ENCODE data around the gene EYA2.
A peak's percentile ranks its signal among the peaks of the same experiment; 100 is the strongest.
"Not testable (repeated sequence)": the region's sequence is repeated elsewhere in the genome, so short reads cannot be mapped to it uniquely, and the experiment has no call there.

EYA2 gene

GRCh38 chr20:47156301-47157137 is 261.9 kb downstream of the EYA2 start:
- DNase-seq, result no peak
- in situ Hi-C loops (cut with HindIII; ENCODE audit: low pct_ligation_motif_present, low pct_unique_long_range_greater_than_20kb, low sequenced_read_pairs), result no loop called here

DNA sequence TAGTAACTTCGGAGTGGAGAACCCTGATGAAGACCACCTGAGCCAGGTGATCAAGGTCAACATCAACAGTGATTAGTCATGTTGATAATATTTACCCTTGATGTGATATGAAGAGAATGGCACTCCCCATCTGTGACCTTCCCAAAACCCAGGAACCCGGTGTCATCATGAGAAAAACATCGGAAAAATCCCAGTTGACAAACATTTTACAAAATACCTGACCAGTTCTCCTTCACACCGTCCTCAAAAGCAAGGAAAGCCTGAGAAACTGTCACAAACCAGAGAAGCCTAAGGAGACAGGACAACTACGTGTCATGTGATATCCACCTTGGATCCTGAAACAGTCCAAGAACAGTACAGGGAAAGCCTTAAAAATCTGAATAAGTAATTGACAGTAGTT is 264.5 kb downstream of the EYA2 start:
- in situ Hi-C loops (cut with HindIII; ENCODE audit: low pct_ligation_motif_present, low pct_unique_long_range_greater_than_20kb, low sequenced_read_pairs), result no loop called here
- no peak for DNase-seq

DNA sequence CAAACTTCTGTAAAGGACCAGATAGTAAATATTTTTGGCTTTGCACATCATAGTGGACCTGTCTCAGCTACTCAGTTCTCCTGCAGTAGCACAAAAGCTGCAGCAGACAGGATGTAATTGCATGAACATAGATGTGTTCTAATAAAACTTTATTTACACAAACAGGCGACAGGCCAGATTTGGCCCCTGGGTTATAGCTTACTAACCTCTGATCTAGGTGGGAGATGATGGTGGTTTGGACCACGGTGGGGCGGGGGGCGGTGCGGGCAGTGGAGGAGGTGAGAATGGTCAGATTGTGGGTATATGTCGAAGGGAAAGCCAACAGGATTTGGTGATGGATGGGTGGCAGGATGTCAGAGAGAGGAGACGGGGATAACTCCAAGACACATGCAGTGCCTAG is 265.6 kb downstream of the EYA2 start:
- DNase-seq, result no peak
- in situ Hi-C loops (cut with HindIII; ENCODE audit: low pct_ligation_motif_present, low pct_unique_long_range_greater_than_20kb, low sequenced_read_pairs), result no loop called here

DNA sequence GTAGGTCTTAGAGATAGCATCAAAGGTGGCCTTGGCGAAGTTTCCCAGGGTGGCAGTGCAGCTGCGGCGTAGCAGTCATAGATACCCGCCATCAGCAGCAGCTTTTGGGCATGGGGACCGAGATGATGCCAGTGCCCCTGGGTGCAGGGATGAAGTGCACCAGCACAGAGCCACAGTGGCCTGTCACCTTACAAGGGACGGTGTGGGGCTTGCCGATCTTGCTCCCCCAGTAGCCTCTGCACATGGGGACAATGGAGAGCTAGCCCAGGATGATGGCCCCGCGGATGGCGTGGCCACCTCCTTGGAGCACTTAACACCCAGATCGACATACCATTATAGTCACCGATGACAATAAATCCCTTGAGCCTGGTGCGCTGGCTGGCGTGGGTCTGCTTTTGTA is 266.3 kb downstream of the EYA2 start:
- in situ Hi-C loops (cut with HindIII; ENCODE audit: low pct_ligation_motif_present, low pct_unique_long_range_greater_than_20kb, low sequenced_read_pairs), result no loop called here
- no peak for DNase-seq

- in situ Hi-C loops (cut with HindIII; ENCODE audit: low pct_ligation_motif_present, low pct_unique_long_range_greater_than_20kb, low sequenced_read_pairs), result no loop called here
- DNase-seq, result no peak
These were observed 266.8 kb downstream of the EYA2 start for GRCh38 chr20:47161411-47161810.

- in situ Hi-C loops (cut with HindIII; ENCODE audit: low pct_ligation_motif_present, low pct_unique_long_range_greater_than_20kb, low sequenced_read_pairs), result no loop called here
- no peak for DNase-seq
These were observed 269.5 kb downstream of the EYA2 start for GRCh38 chr20:47164140-47164539.

GRCh38 chr20:47165376-47165865 is 270.8 kb downstream of the EYA2 start:
- no peak for DNase-seq
- in situ Hi-C loops (cut with HindIII; ENCODE audit: low pct_ligation_motif_present, low pct_unique_long_range_greater_than_20kb, low sequenced_read_pairs), result no loop called here

DNA sequence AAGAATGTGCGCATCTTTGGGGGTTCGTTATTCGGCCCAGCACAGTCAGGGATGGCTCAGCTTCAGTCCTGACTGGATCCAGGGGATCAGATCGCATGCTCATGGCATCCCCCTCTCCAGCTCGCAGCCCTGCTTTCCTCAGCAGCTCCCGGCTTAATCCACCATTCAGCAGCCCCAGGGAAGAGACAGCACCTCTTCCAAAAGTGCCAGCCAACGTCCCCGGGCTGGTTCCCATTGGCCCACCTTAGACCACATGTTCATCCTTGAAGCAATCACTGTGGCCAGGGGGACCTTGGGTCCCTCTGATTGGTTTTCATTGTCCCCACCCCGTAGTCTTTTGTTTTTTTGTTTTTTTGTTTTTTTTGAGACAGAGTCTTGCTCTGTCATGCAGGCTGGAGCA is 273.2 kb downstream of the EYA2 start:
- in situ Hi-C loops (cut with HindIII; ENCODE audit: low pct_ligation_motif_present, low pct_unique_long_range_greater_than_20kb, low sequenced_read_pairs), result no loop called here
- no peak for DNase-seq

- DNase-seq, result no peak
- in situ Hi-C loops (cut with HindIII; ENCODE audit: low pct_ligation_motif_present, low pct_unique_long_range_greater_than_20kb, low sequenced_read_pairs), result no loop called here
These were observed 277.9 kb downstream of the EYA2 start for GRCh38 chr20:47172579-47172978.

GRCh38 chr20:47173596-47174216 is 279.1 kb downstream of the EYA2 start:
- no peak for DNase-seq
- in situ Hi-C loops (cut with HindIII; ENCODE audit: low pct_ligation_motif_present, low pct_unique_long_range_greater_than_20kb, low sequenced_read_pairs), result no loop called here

DNA sequence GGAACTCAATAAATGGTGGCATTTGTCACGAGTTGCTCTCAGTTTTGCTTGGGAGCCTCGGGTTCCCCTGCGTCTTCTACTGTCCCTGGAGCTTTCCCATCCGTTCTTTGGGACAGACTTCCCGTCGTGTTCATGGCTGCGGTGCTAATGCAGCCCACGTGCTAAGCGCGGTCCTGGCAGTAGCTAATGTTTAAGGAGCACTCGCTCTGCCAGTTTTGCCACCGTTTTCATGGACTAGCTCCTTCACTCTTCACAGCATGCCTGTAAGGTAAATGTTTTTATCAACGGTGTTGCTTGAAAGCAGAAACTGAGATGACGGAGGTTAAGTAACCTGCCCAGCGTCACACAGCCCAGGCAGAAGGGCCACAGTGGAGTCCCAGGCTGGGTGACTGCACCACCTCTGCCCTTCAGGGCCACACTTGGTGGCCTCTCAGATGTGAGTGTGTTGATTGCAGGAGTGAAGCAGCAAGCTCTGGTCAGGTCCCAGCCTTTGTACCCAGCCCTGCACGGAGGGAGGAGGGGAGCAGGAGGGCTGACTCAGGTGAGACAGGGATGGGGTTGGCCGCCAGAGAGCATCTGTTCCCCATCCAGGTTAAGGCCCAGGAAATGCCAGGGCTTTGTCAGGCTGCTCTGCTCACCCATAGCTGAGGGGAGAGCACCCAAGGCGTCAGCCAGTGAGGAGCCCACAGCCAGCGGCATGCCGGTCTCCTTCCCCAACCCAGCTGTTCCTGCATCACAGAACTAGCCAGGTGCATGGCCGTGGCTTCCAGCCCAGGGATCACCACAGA is 280.0 kb downstream of the EYA2 start:
- in situ Hi-C loops (cut with HindIII; ENCODE audit: low pct_ligation_motif_present, low pct_unique_long_range_greater_than_20kb, low sequenced_read_pairs), result no loop called here
- no peak for DNase-seq

DNA sequence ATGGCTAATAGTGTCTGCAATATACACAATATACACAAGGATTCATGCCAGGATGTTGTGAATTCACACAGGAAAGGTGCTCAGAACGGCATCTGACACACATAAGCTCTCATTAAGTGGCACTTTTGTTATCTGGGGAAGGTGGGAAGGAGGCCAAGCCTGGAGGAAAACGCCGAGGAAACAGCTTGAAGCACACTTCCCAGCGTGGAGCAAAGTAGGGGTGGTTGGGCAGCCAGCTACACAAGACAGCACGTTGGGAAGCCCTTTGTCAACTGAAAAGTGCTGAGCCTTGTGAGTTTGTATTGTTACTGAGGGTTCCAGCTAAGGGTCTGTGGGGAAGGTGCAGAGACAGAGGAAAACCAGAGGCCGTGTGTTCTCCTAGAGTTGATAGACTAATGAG is 280.9 kb downstream of the EYA2 start:
- DNase-seq, result no peak
- in situ Hi-C loops (cut with HindIII; ENCODE audit: low pct_ligation_motif_present, low pct_unique_long_range_greater_than_20kb, low sequenced_read_pairs), result no loop called here

GRCh38 chr20:47176217-47176616 is 281.6 kb downstream of the EYA2 start:
- in situ Hi-C loops (cut with HindIII; ENCODE audit: low pct_ligation_motif_present, low pct_unique_long_range_greater_than_20kb, low sequenced_read_pairs), result not testable (repeated sequence)

GRCh38 chr20:47178277-47178676 is 283.6 kb downstream of the EYA2 start:
- no peak for DNase-seq
- in situ Hi-C loops (cut with HindIII; ENCODE audit: low pct_ligation_motif_present, low pct_unique_long_range_greater_than_20kb, low sequenced_read_pairs), result no loop called here

More at GRCh38 chr20:47176217-47176616, 281.6 kb downstream of the EYA2 start:
- DNase-seq, result not testable (repeated sequence)

DNA sequence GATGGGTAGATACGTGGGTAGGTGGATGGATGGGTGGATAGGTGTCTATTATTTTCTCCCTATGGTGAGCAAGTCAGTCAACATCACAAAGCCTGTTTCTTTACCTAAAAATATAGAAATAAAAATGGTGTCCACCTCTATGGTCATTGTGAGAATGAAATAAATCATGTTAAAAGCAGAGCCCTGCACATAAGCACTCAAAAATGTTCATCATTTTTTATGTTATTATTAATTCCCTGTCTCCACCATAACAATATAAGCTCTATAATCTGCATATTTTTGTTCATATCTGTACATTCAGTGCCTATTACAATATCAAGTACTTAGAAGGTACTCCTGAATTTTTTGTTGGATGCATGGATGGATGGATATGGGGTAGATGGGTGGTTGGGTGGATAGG is 284.2 kb downstream of the EYA2 start:
- in situ Hi-C loops (cut with HindIII; ENCODE audit: low pct_ligation_motif_present, low pct_unique_long_range_greater_than_20kb, low sequenced_read_pairs), result no loop called here
- DNase-seq, result no peak

DNA sequence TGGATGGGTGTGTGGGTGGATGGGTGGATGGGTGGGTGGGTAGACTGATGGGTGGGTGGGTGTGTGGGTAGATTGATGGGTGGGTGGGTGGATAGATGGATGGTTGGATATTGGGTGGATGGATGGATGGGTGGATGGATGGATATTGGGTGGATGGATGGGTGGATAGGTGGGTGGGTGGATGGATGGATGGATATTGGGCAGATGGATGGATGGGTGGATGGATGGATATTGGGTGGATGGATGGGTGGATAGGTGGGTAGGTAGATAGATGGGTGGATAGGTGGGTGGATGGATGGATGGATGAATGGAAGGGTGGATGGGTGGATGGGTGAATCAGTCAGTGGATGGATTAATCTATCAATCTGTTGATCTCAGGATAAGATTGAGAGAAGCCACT is 284.6 kb downstream of the EYA2 start:
- in situ Hi-C loops (cut with HindIII; ENCODE audit: low pct_ligation_motif_present, low pct_unique_long_range_greater_than_20kb, low sequenced_read_pairs), result no loop called here
- DNase-seq, result no peak

DNA sequence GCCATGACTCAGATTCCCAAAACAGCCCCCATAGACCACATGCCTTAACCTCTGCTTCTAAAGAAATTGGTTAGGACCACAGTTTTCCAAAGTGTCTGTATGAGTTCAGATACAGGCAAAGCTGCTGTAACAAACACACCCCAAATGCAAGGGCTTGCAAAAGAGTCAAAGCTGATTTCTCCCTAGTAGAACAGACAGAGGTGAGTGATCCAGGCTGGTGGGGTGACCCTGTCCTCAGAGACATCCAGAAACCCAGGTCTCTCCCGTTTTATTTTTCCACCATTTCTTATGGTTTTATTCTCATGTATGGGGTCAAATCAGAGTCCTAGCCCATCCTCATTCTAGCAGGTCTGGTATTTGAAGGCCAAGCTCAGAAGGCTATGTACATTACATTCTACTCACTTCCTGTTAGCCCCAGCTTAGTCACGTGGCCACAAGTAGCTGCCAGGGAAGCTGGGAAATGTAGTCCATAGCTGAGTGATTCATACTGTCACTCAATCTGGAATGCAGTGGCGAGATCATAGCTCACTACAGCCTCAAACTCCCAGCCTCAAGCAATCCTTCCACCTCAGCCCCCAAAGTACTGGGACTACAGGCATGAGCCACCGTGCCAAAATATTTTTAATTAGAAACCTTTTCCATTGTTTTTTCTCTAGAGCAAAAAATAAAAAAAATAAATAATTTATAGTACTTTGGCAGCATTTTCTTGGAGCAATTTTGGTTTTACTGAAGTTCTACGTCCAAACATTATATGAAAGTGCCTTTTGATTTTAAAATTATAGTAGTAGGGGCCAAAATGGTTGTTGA is 286.6 kb downstream of the EYA2 start:
- in situ Hi-C loops (cut with HindIII; ENCODE audit: low pct_ligation_motif_present, low pct_unique_long_range_greater_than_20kb, low sequenced_read_pairs), result no loop called here
- peak; percentile 70 for DNase-seq

GRCh38 chr20:47183367-47183766 is 288.7 kb downstream of the EYA2 start:
- in situ Hi-C loops (cut with HindIII; ENCODE audit: low pct_ligation_motif_present, low pct_unique_long_range_greater_than_20kb, low sequenced_read_pairs), result no loop called here

More at GRCh38 chr20:47183367-47183766, 288.7 kb downstream of the EYA2 start:
- DNase-seq, result no peak
